Skeletal muscle cell (primary cell): ENCODE measurements around the gene TSG101.

ENCODE experiments used
- DNase-seq: peaks from one replicate; pipeline ENCODE4 v3.0.0-alpha.2; 2010; ENCODE audit warnings: low read depth
- H3K4me3 ChIP-seq: 2 replicates; pipeline ENCODE4 v1.5.1; 2011; ENCODE audit warnings: low read depth, mild to moderate bottlenecking, control low read depth, low read length, moderate library complexity

TSG101 gene

GRCh38 chr11:18449251-18449650, 77.5 kb downstream of the TSG101 start:
- no peak for DNase-seq
- H3K4me3 ChIP-seq: no peak overlapping the region

- no peak for DNase-seq
- H3K4me3 ChIP-seq: no peak overlapping the region
Observed at GRCh38 chr11:18438691-18439090, 88.1 kb downstream of the TSG101 start.
